Lower leg skin (tissue), 3 donors: ENCODE results near the gene KDM7A.

ENCODE experiments used
- POLR2A ChIP-seq, 2 donors: fragments of 450-650 bp; IDR thresholded peaks; one replicate each; pipeline ENCODE4 v1.6.1; 2016 to 2017; ENCODE audit warnings: antibody characterized with exemption in 2 of 2, mild to moderate bottlenecking in 1 of 2, moderate library complexity in 1 of 2
- TF ChIP-seq, protein P1 (sequence below), 3 donors: fragments of 450-650 bp; IDR thresholded peaks; one replicate each; pipeline ENCODE4 v1.5.1; 2016; ENCODE audit warnings: antibody characterized with exemption in 3 of 3, mild to moderate bottlenecking in 3 of 3, moderate library complexity in 2 of 3

DNA sequence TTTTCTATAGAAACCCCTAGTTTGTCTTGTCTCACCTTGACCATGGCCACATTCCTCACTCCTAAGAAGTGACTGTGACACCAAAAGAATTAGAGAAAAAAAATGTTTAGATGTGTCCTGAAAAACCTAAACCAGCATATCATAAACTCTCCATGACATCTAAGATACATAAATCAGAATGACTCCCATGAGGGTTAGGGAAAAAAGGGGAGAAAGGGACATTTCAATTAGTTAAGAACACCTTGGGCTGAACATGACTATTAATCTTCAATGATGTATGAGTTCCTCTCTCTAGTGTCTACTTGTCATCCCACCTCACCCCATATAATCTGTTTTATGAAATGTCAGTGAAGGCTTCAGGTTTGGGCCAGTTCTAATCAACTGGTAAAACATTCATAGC lies 31.1 kb downstream of the KDM7A start:
- no peak for TF ChIP-seq POLR2A (IDR thresholded peaks at IDR 0.05)
- TF ChIP-seq, protein P1, sequence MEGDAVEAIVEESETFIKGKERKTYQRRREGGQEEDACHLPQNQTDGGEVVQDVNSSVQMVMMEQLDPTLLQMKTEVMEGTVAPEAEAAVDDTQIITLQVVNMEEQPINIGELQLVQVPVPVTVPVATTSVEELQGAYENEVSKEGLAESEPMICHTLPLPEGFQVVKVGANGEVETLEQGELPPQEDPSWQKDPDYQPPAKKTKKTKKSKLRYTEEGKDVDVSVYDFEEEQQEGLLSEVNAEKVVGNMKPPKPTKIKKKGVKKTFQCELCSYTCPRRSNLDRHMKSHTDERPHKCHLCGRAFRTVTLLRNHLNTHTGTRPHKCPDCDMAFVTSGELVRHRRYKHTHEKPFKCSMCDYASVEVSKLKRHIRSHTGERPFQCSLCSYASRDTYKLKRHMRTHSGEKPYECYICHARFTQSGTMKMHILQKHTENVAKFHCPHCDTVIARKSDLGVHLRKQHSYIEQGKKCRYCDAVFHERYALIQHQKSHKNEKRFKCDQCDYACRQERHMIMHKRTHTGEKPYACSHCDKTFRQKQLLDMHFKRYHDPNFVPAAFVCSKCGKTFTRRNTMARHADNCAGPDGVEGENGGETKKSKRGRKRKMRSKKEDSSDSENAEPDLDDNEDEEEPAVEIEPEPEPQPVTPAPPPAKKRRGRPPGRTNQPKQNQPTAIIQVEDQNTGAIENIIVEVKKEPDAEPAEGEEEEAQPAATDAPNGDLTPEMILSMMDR (IDR thresholded peaks at IDR 0.05): no peak
